GM13976 (cell line): ENCODE data around the gene CHPF2.

Experiments
- DNase-seq: peaks from one replicate; pipeline ENCODE4 v3.0.0; 2012; ENCODE audit warnings: low spot score
- CTCF ChIP-seq: IDR thresholded peaks from 2 replicates; pipeline ENCODE4 v1.5.1; 2012; ENCODE audit warnings: borderline replicate concordance, mild to moderate bottlenecking; ENCODE audit not compliant: insufficient read depth; ENCODE audit errors: extremely low read depth, missing control alignments, control extremely low read depth
- in situ Hi-C: fragments of 300-500 bp; cut with MboI; formaldehyde crosslinking; loops from one replicate; pipeline ENCODE4 v1.12.0; 2022; ENCODE audit warnings: low sequenced_read_pairs, mixed read lengths, inconsistent platforms; ENCODE audit not compliant: unreplicated experiment

Gene CHPF2

GRCh38 chr7:151206914-151207313 lies 25.4 kb upstream of the CHPF2 start:
- in situ Hi-C loops, result no loop called here
- no peak for DNase-seq
- TF ChIP-seq CTCF, result no peak

DNA sequence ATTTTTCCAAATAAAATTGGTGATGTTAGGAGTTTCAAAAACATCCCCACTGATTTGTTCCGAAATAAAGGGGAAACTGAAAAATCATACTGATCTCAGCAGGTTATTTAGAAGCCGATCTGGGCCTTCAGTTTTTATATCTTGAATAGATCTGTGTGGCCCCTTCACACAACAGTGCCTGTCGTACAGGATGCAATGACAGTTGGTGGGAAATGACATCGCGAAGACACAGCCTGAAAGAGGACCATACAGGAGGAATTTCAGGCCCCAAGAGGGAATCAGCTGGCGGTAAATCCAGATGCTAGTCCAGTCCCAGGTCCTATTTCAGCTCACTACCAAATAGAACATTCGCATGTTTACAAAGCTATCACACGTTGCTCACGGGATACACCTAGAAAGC lies 25.0 kb upstream of the CHPF2 start:
- in situ Hi-C loops, result no loop called here
- TF ChIP-seq CTCF, result no peak
- no peak for DNase-seq

DNA sequence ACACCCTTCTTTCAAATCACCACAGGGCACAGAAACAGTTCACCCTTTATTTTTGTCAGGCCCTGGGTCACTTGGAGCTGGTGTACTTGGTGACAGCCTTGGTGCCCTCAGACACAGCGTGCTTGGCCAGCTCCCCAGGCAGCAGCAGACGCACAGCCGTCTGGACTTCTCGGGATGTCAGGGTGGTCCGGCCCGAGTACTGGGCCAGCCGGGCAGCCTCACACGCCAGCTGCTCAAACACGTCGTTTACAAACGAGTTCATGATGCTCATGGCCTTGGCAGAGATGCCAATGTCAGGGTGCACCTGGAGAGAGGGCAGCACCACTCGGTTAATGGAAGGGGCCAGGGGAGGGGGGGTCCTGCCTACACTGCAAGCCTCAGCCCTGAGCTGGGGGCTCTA lies 24.5 kb upstream of the CHPF2 start:
- DNase-seq, result no peak
- in situ Hi-C loops, result no loop called here
- TF ChIP-seq CTCF, result no peak

GRCh38 chr7:151208253-151208862 lies 23.9 kb upstream of the CHPF2 start:
- in situ Hi-C loops, result no loop called here
- DNase-seq, result no peak
- TF ChIP-seq CTCF, result no peak

DNA sequence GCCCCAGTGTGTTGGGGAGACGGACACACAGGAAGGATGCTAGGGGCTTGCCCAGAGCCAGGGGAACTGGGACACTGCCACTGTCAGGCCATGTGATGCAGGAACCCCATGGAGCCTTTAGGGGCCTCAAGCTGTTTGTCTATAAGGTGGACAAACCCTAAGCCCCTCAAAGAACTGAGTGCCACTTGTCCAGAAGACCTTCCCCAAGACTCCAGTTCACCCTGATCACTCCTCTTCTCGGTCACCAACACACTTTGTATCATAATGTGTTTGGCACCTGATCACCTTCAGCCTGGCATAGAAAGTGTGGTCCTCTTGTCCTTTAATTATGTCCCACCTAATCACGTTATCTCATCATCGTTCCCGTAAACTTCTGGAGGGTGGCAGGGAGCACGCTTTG lies 22.7 kb upstream of the CHPF2 start:
- in situ Hi-C loops, result no loop called here
- DNase-seq, result no peak
- TF ChIP-seq CTCF, result no peak

DNA sequence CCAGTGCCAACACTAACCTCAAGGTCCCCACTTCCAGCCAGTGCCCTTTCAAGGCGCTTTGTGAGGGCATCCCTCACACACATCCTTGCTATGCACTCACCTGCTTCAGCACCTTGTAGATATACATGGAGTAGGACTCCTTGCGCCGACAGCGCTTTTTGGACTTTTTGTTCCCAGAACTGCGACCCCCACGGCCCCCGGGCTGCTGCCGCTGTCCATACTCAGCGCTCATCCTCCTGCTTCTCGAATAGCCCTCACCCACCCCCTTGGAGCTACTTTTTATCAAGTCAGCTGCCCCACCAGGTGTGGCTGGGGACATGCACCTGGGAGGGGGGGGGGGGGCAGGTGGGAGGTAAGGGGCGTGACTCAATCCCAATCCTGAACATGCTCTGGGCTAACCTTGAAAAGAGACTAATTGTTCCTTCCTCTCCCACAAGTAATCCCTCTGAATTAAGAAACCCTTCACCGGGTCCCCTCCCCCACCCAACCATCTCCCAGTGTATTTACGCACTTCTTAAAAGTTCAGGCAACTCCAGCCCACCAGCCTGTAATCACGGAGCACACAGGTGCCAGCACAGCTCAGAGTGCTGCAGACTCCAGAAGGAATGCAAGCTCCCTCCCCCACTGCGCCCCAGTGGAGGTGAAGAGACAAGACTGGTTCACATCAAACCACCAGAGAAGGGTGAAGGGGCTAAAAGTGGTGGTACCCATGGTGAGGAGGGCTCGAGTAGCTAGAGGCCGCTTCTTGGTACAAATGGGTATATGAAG lies 22.0 kb upstream of the CHPF2 start, which contains the start of gene H2BK1:
Gene H2BK1 (minus strand): TSS at position 402 of the 768 bp plus-strand sequence. CDS start 170 bp downstream, at position 232.
- TF ChIP-seq CTCF, result no peak
- DNase-seq, result no peak
- in situ Hi-C loops, result no loop called here
